ENCODE results near the gene CASZ1. TPM values are rescaled to one million over a fixed set of nuclear protein-coding genes. Genes with fewer than 3 reads are reported as not detected.

Gene CASZ1
- polyA plus RNA-seq, 3 donors, result 0.30 to 3.7 (median 0.50) TPM

GRCh38 chr1:10649517-10650201, 146.8 kb downstream of the CASZ1 start:
- H3K36me3 Mint-ChIP-seq, result peaks cover 0 to 3% of the 10 kb centered on the region in 2 donors
- Histone ChIP-seq H3K27ac (ENCODE audit: low read depth in 1 of 2, low read length in 2 of 2) (no peak overlapping the region), H3K36me3 (replicated peaks in 1 of 2; ENCODE audit: control insufficient read depth in 1 of 2, insufficient read depth in 2 of 2, low read length in 2 of 2) (no peaks in the 10 kb centered on the region), H3K9ac (ENCODE audit: insufficient read depth, low read length, poor library complexity, severe bottlenecking) (no peak overlapping the region), H3K4me3 (replicated peaks in 1 of 3; ENCODE audit: low read depth in 2 of 3, low read length in 3 of 3) (no peak overlapping the region), H3K9me3 (replicated peaks in 1 of 2; ENCODE audit: control insufficient read depth in 1 of 2, insufficient read depth in 1 of 2, low read length in 2 of 2) (no peaks in the 10 kb centered on the region), H2AFZ (ENCODE audit: insufficient read depth, low read depth, low read length, poor library complexity, severe bottlenecking) (no peak overlapping the region), H3K79me2 (ENCODE audit: insufficient read depth, low read length) (no peaks in the 10 kb centered on the region), H4K20me1 (ENCODE audit: insufficient read depth, low read length) (no peaks in the 10 kb centered on the region), H3K4me1 (ENCODE audit: control insufficient read depth in 1 of 2, insufficient read depth in 2 of 2, low read length in 2 of 2) (no peaks in the 10 kb centered on the region), H3K4me2 (replicated peaks; ENCODE audit: extremely low read depth, low read length, poor library complexity, severe bottlenecking) (no peak overlapping the region), H3K27me3 (ENCODE audit: control insufficient read depth in 2 of 2, insufficient read depth in 2 of 2, low read length in 2 of 2) (no peaks in the 10 kb centered on the region)
- TF ChIP-seq, protein P1, sequence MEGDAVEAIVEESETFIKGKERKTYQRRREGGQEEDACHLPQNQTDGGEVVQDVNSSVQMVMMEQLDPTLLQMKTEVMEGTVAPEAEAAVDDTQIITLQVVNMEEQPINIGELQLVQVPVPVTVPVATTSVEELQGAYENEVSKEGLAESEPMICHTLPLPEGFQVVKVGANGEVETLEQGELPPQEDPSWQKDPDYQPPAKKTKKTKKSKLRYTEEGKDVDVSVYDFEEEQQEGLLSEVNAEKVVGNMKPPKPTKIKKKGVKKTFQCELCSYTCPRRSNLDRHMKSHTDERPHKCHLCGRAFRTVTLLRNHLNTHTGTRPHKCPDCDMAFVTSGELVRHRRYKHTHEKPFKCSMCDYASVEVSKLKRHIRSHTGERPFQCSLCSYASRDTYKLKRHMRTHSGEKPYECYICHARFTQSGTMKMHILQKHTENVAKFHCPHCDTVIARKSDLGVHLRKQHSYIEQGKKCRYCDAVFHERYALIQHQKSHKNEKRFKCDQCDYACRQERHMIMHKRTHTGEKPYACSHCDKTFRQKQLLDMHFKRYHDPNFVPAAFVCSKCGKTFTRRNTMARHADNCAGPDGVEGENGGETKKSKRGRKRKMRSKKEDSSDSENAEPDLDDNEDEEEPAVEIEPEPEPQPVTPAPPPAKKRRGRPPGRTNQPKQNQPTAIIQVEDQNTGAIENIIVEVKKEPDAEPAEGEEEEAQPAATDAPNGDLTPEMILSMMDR (IDR thresholded peaks at IDR 0.05), result no peak
- H3K27me3 Mint-ChIP-seq (ENCODE audit: low read depth in 3 of 3), result peaks cover 0 to 2% (median 2%) of the 10 kb centered on the region in 3 donors
- no peak for DNase-seq
- WGBS (ENCODE audit: insufficient coverage), result 88% methylated on average over 15 of the region's 30 CpGs
- H3K27ac Mint-ChIP-seq, result no peak overlapping the region
- no peak overlapping the region for H3K4me3 Mint-ChIP-seq
- H3K9me3 Mint-ChIP-seq, result no peaks in the 10 kb centered on the region
- intact Hi-C loops (cut with micrococcal nuclease), result no loop called here
- no peaks in the 10 kb centered on the region for H3K4me1 Mint-ChIP-seq

- peaks cover 0 to 3% of the 10 kb centered on the region in 2 donors for H3K36me3 Mint-ChIP-seq
- TF ChIP-seq, protein P1 (IDR thresholded peaks at IDR 0.05), result no peak
- Histone ChIP-seq H3K9ac (ENCODE audit: insufficient read depth, low read length, poor library complexity, severe bottlenecking) (no peak overlapping the region), H3K4me1 (ENCODE audit: control insufficient read depth in 1 of 2, insufficient read depth in 2 of 2, low read length in 2 of 2) (no peaks in the 10 kb centered on the region), H3K4me3 (replicated peaks in 1 of 3; ENCODE audit: low read depth in 2 of 3, low read length in 3 of 3) (no peak overlapping the region), H3K79me2 (ENCODE audit: insufficient read depth, low read length) (no peaks in the 10 kb centered on the region), H2AFZ (ENCODE audit: insufficient read depth, low read depth, low read length, poor library complexity, severe bottlenecking) (no peak overlapping the region), H3K4me2 (replicated peaks; ENCODE audit: extremely low read depth, low read length, poor library complexity, severe bottlenecking) (no peak overlapping the region), H3K27me3 (ENCODE audit: control insufficient read depth in 2 of 2, insufficient read depth in 2 of 2, low read length in 2 of 2) (no peaks in the 10 kb centered on the region), H3K27ac (ENCODE audit: low read depth in 1 of 2, low read length in 2 of 2) (no peak overlapping the region), H3K9me3 (replicated peaks in 1 of 2; ENCODE audit: control insufficient read depth in 1 of 2, insufficient read depth in 1 of 2, low read length in 2 of 2) (no peaks in the 10 kb centered on the region), H3K36me3 (replicated peaks in 1 of 2; ENCODE audit: control insufficient read depth in 1 of 2, insufficient read depth in 2 of 2, low read length in 2 of 2) (no peaks in the 10 kb centered on the region), H4K20me1 (ENCODE audit: insufficient read depth, low read length) (no peaks in the 10 kb centered on the region)
- H3K4me3 Mint-ChIP-seq, result no peak overlapping the region
- H3K4me1 Mint-ChIP-seq, result no peaks in the 10 kb centered on the region
- DNase-seq, result no peak
- 91% methylated on average over 29 of the region's 32 CpGs for WGBS (ENCODE audit: insufficient coverage)
- intact Hi-C loops (cut with micrococcal nuclease), result no loop called here
- no peaks in the 10 kb centered on the region for H3K9me3 Mint-ChIP-seq
- peaks cover 0 to 3% (median 2%) of the 10 kb centered on the region in 3 donors for H3K27me3 Mint-ChIP-seq (ENCODE audit: low read depth in 3 of 3)
- no peak overlapping the region for H3K27ac Mint-ChIP-seq
Observed at GRCh38 chr1:10648689-10649516, 147.5 kb downstream of the CASZ1 start.

Data from CD14-positive monocyte (primary cell).